Right cardiac atrium (tissue), 5 donors: ENCODE measurements around the gene MACROD2. TPM values are rescaled to one million over a fixed set of nuclear protein-coding genes. Genes with fewer than 3 reads are reported as not detected.

Experiments
- ATAC-seq, 2 donors: fragments of 200-7000 bp; cut with Tn5 transposase; one replicate each; pipeline versions ENCODE4 v1.8.0 to v1.9.1; 2020; ENCODE audit warnings: moderate library complexity in 2 of 2, mild to moderate bottlenecking in 1 of 2
- DNase-seq, 3 donors: peaks; one replicate each; pipeline ENCODE4 v3.0.0-alpha.2; 2020
- H3K27ac ChIP-seq: one replicate; pipeline ENCODE4 v1.5.1; 2013; ENCODE audit warnings: mild to moderate bottlenecking, low read length, control low read depth, moderate library complexity
- H3K27me3 ChIP-seq: one replicate; pipeline ENCODE4 v1.6.1; 2013; ENCODE audit not compliant: control insufficient read depth, insufficient read depth
- H3K4me1 ChIP-seq: one replicate; pipeline ENCODE4 v1.6.1; 2013; ENCODE audit warnings: low read length; ENCODE audit not compliant: control insufficient read depth, insufficient read depth
- H3K4me3 ChIP-seq: one replicate; pipeline ENCODE4 v1.5.1; 2013; ENCODE audit warnings: low read length, control low read depth
- H3K9me3 ChIP-seq: one replicate; pipeline ENCODE4 v1.6.1; 2013; ENCODE audit warnings: low read length; ENCODE audit not compliant: control insufficient read depth
- WGBS: extraction: QIAGEN DNeasy Blood & Tissue Kit; methylation state at CpG from one replicate; pipeline ENCODE4 v1.1.7; 2013; 5-methylcytosine and 5-hydroxymethylcytosine counted together
- intact Hi-C, 4 donors: fragments of 100-400 bp; cut with DNase I; formaldehyde crosslinking; loops; one replicate each; pipeline versions ENCODE4 v1.11.0 to v1.14.0; 2022 to 2023
- polyA plus RNA-seq: library from polyadenylated mRNA; stranded (reverse); fragments of 200-250 nt; gene quantifications from one replicate; pipeline ENCODE4 v1.2.3, GENCODE V29; 2013
- total RNA-seq, 4 donors: library from RNA; stranded (reverse); fragmentation: NEBNext Ultra II Directional; extraction: Animal tissue kit (Norgen Biotek cat#: 25700); gene quantifications; one replicate each; pipeline ENCODE4 v1.2.1, GENCODE V29; 2021
- donor health status: healthy with polysubstance abuse.
- donor health status: DM: no; HTN: yes; CAD: no.
- donor health status: DM: no; HTN: no; CAD: no.
- donor health status: DM: no; HTN: yes; CAD: no; lungs with severe emphysema.
- donor health status: DM: yes; HTN: yes; CAD: no.

Gene MACROD2
- total and polyA plus RNA-seq, 5 donors: 0.61 to 4.4 (median 2.4) TPM

DNA sequence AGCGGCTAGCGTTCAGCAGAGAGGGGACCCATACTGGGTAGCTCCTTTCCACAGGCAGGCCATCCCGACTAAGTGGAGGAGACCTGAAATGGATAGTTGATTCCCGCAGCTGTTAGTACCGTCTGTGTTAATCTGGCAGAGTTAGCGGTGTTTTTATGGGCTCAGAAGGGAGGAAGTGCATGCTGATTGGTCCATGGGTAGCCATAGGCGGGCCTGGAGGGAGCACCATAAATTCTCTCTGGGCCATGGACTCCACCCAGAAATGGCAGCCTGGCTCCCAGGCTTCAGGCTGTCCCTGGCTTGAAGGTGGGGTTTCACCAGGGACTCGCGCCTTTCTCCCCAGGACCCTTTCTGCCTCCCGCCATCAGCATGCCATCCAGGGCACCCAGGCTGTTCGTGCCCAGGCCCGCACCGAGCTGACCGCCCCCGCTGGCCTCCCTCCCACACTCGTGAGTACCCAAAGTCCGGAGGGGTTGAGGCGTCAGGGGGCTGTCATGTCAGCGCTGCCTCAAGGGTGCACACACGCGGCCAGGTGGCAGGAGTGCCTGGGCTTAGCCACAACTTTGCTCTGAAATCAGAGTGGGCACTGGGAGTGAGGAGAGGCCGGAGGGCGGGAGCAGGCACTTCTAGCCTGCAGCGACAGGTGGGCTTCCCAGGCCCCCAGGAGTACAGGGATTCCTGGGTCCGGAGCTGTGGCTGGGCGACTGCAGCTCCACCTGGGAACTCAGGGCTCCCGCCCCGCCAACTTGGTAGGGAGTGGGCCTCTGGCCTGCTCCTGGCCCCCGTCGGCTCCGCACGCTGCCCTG is 1036.4 kb downstream of the MACROD2 start:
- Histone ChIP-seq H3K4me3 (no peak overlapping the region), H3K27me3 (no peaks in the 10 kb centered on the region), H3K4me1 (no peaks in the 10 kb centered on the region), H3K9me3 (no peaks in the 10 kb centered on the region), H3K27ac (no peak overlapping the region)
- ATAC-seq: peak in 1 of 2 donors; percentile 32
- 92% methylated on average over 32 of the region's 32 CpGs for WGBS
- intact Hi-C loops: no loop called here
- peak in 1 of 3 donors; percentile 48 for DNase-seq

DNA sequence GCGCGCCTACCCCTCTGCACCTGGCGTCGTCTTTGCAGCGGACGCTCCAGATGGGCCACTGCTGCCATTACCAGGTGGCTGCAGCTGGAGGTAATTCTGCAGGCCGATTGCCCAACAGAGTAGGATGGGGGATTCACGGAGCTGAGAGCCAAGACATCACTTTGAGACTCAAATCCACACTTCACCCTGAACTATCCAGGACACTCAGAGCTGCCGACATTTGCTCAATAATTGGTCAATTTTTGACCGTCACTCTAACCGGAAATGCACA is 1037.0 kb downstream of the MACROD2 start:
- no peak overlapping the region for H3K27ac ChIP-seq
- WGBS: 83% methylated on average over 11 of the region's 11 CpGs
- no peak for DNase-seq
- H3K4me1 ChIP-seq: no peaks in the 10 kb centered on the region
- no peak overlapping the region for H3K4me3 ChIP-seq
- ATAC-seq: no peak
- H3K9me3 ChIP-seq: no peaks in the 10 kb centered on the region
- no peaks in the 10 kb centered on the region for H3K27me3 ChIP-seq
- intact Hi-C loops: no loop called here

GRCh38 chr20:15033269-15033668 is 1038.0 kb downstream of the MACROD2 start:
- Histone ChIP-seq H3K4me3 (no peak overlapping the region), H3K4me1 (no peaks in the 10 kb centered on the region), H3K27me3 (no peaks in the 10 kb centered on the region), H3K9me3 (no peaks in the 10 kb centered on the region), H3K27ac (no peak overlapping the region)
- ATAC-seq (no peak), DNase-seq (no peak)
- intact Hi-C loops: no loop called here
- 50% methylated on average over 4 of the region's 4 CpGs for WGBS

GRCh38 chr20:15033891-15034290 is 1038.6 kb downstream of the MACROD2 start:
- no peaks in the 10 kb centered on the region for H3K4me1 ChIP-seq
- intact Hi-C loops: no loop called here
- no peak overlapping the region for H3K27ac ChIP-seq
- no peak for ATAC-seq
- H3K9me3 ChIP-seq: no peaks in the 10 kb centered on the region
- 37% methylated on average over 8 of the region's 8 CpGs for WGBS
- no peaks in the 10 kb centered on the region for H3K27me3 ChIP-seq
- H3K4me3 ChIP-seq: no peak overlapping the region
- DNase-seq: no peak

DNA sequence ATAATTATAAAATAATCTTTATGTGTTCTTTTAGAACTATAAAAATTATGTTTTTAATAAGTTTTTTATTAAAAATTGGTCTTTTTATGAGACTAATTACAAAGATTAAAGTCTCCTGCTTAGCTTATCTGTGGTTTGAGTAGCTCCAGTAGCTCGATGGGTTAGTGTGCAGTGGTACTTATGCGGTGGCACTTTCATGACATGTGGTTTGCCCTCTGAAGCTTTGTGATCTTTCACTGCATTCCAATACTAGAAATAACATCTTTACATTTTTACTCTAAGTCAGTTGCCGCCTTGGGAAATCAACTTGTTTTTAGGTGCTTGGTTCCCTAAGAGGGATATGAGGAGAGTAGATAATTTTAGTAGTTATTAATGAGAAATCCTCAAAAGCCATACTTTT is 1041.6 kb downstream of the MACROD2 start:
- 78% methylated on average over 3 of the region's 3 CpGs for WGBS
- H3K27ac ChIP-seq: no peak overlapping the region
- H3K9me3 ChIP-seq: no peaks in the 10 kb centered on the region
- no peak for ATAC-seq
- intact Hi-C loops: no loop called here
- H3K4me3 ChIP-seq: no peak overlapping the region
- H3K27me3 ChIP-seq: no peaks in the 10 kb centered on the region
- no peak for DNase-seq
- H3K4me1 ChIP-seq: no peaks in the 10 kb centered on the region

- intact Hi-C loops: no loop called here
- Histone ChIP-seq H3K4me3 (no peak overlapping the region), H3K9me3 (no peaks in the 10 kb centered on the region), H3K27me3 (no peaks in the 10 kb centered on the region), H3K4me1 (no peaks in the 10 kb centered on the region), H3K27ac (no peak overlapping the region)
- ATAC-seq (no peak), DNase-seq (no peak)
- WGBS: 78% methylated on average over 2 of the region's 2 CpGs
Observed at GRCh38 chr20:15039088-15039752, 1043.9 kb downstream of the MACROD2 start.

DNA sequence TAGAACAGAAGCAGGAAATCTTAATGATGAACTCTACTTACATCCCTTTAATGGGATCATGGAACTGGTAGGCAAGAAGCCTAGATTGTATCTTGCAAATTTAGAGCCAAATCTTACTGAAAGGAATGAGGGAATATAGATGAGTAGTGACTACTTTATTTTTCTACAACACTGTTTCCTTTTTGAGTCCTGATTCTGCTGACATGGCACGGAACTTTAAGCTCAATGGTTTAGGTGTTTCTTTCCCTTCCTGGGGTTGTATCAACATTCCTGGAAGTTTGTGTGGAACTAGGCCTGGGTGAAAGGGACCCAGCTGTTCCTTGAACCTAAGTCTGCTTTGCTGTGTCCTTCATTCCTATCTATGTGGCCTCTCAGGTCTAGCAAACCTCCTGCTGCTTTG is 1047.4 kb downstream of the MACROD2 start:
- ATAC-seq (no peak), DNase-seq (no peak)
- intact Hi-C loops: no loop called here
- Histone ChIP-seq H3K4me3 (no peak overlapping the region), H3K27ac (no peak overlapping the region), H3K9me3 (no peaks in the 10 kb centered on the region), H3K4me1 (peaks cover 2% of the 10 kb centered on the region), H3K27me3 (no peaks in the 10 kb centered on the region)
- 96% methylated on average over 1 of the region's 1 CpG for WGBS

- Histone ChIP-seq H3K27ac (no peak overlapping the region), H3K9me3 (no peaks in the 10 kb centered on the region), H3K27me3 (no peaks in the 10 kb centered on the region), H3K4me3 (no peak overlapping the region), H3K4me1 (peaks cover 2% of the 10 kb centered on the region)
- ATAC-seq: peak; percentile 76 to 77
- intact Hi-C loops: no loop called here
- WGBS: 29% methylated on average over 4 of the region's 4 CpGs
- DNase-seq: peak; percentile 57 to 76 (median 63)
Observed at GRCh38 chr20:15045246-15045645, 1049.9 kb downstream of the MACROD2 start.

- peaks cover 2% of the 10 kb centered on the region for H3K4me1 ChIP-seq
- no peak overlapping the region for H3K27ac ChIP-seq
- no peak for ATAC-seq
- no peak overlapping the region for H3K4me3 ChIP-seq
- no peak for DNase-seq
- H3K27me3 ChIP-seq: no peaks in the 10 kb centered on the region
- 37% methylated on average over 2 of the region's 2 CpGs for WGBS
- no peaks in the 10 kb centered on the region for H3K9me3 ChIP-seq
- intact Hi-C loops: no loop called here
Observed at GRCh38 chr20:15047042-15047441, 1051.7 kb downstream of the MACROD2 start.

DNA sequence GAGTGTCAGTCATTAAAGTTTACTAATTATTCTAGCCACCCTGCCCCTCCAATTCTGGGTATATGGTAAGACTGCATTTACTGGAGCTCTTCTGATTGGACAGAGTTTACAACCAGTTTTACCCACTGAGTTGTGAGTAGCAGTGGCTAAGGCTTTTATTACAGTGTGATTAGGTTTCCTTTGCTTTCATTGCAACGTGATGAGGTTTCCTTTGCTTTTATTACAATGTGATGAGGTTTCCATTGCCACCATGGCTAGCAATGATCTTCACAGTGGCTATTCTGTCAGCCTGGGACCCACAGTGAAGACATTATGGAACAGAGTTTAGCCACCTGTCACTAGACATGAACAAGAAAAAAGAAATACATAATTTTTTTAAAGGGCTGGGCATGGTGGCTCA is 1052.3 kb downstream of the MACROD2 start:
- ATAC-seq (no peak), DNase-seq (no peak)
- Histone ChIP-seq H3K9me3 (no peaks in the 10 kb centered on the region), H3K27me3 (no peaks in the 10 kb centered on the region), H3K4me3 (no peak overlapping the region), H3K4me1 (peaks cover 2% of the 10 kb centered on the region), H3K27ac (no peak overlapping the region)
- 37% methylated on average over 1 of the region's 1 CpG for WGBS
- intact Hi-C loops: no loop called here

- no peak overlapping the region for H3K4me3 ChIP-seq
- ATAC-seq (no peak), DNase-seq (no peak)
- intact Hi-C loops: no loop called here
- no peaks in the 10 kb centered on the region for H3K27me3 ChIP-seq
- H3K9me3 ChIP-seq: no peaks in the 10 kb centered on the region
- WGBS: 40% methylated on average over 5 of the region's 5 CpGs
- no peaks in the 10 kb centered on the region for H3K4me1 ChIP-seq
- H3K27ac ChIP-seq: no peak overlapping the region
Observed at GRCh38 chr20:15056246-15056645, 1060.9 kb downstream of the MACROD2 start.
